H1 (cell line): Measurements from ENCODE around the gene TGFB2. TPM values are rescaled to one million over a fixed set of nuclear protein-coding genes. Genes with fewer than 3 reads are reported as not detected.

Experiments used
- FOSL1 ChIP-seq: IDR thresholded peaks from 2 replicates; pipeline ENCODE4 v1.6.1; 2011; ENCODE audit warnings: mild to moderate bottlenecking, low read depth, low read length, moderate library complexity; ENCODE audit not compliant: insufficient read depth
- HDAC6 ChIP-seq: IDR thresholded peaks from one replicate; pipeline ENCODE4 v1.7.1; 2012; ENCODE audit warnings: low read depth, mild to moderate bottlenecking, inconsistent platforms, low read length, moderate library complexity
- KDM5A ChIP-seq: fragments of 200-600 bp; IDR thresholded peaks from 2 replicates; pipeline ENCODE4 v1.7.1; 2012; ENCODE audit warnings: mild to moderate bottlenecking, low read length, inconsistent platforms, mixed read lengths
- POLR2A ChIP-seq, 2 experiments: IDR thresholded peaks; 1 replicate in 1 of 2; 2 replicates in 1 of 2; pipeline ENCODE4 v1.6.1; 2011; ENCODE audit warnings: low read depth in 2 of 2, low read length in 2 of 2, mild to moderate bottlenecking in 2 of 2; ENCODE audit errors: control extremely low read depth in 1 of 2
- RBBP5 ChIP-seq: IDR thresholded peaks from 2 replicates; pipeline ENCODE4 v1.7.1; 2012; ENCODE audit warnings: low read depth, mild to moderate bottlenecking, inconsistent platforms, low read length, moderate library complexity, borderline replicate concordance
- polyA plus RNA-seq, 7 experiments: library from polyadenylated mRNA; depleted of rRNA in 3 of 7; stranded (reverse) in 5 of 7; unstranded in 2 of 7; fragments of >200 nt in 5 of 7; fragments of 200-250 nt in 2 of 7; gene quantifications; 1 replicate in 5 of 7; 2 replicates in 1 of 7; 4 replicates in 1 of 7; pipeline versions ENCODE4 v1.2.1 to v1.2.3, GENCODE V29; 2011 to 2013; ENCODE audit warnings: missing spikeins in 2 of 7, mixed read lengths in 2 of 7
- total RNA-seq: library from RNA; stranded (reverse); fragmentation: NEBNext Ultra II Directional; extraction: Animal tissue kit (Norgen Biotek cat#: 25700); gene quantifications from 2 replicates; pipeline ENCODE4 v1.2.1, GENCODE V29; 2021

Gene TGFB2
- total and polyA plus RNA-seq, 2 of the 8 experiments (the other 6 are each of a cell fraction or from before 2014, with no cell fraction given) = 0.26 to 0.84 TPM

DNA sequence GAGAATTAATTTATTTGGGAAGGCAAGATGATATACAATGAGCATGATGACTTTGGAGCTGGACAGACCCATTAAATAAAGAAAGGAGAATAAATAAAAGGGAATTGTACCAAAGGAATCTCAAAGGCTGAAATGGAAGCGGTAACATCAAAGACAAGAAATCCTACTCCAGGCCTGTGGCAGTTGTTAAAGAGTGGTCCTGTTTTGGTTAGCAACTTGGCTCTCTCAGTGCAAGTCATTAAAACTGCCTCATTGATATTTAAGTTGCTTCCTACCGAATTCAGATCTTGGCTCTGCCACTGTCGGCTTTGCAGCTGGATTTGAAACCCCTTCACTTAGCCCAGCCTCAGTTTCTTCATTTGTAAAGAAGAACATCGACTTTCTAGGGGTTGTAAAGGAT, 10.1 kb downstream of the TGFB2 start (continued):
- no peak for TF ChIP-seq POLR2A (IDR thresholded peaks at IDR 0.05; ENCODE audit: control extremely low read depth in 1 of 2, low read depth in 2 of 2, low read length in 2 of 2)
- no peak for TF ChIP-seq KDM5A
- no peak for TF ChIP-seq RBBP5
- TF ChIP-seq HDAC6 = no peak
- TF ChIP-seq FOSL1 = no peak
- TF ChIP-seq, all 59 proteins: peak for 0
